GM23248 (cell line): Measurements from ENCODE around the gene COL21A1.

Source experiments
- EZH2 ChIP-seq: fragments of 200-600 bp; sonication (generic); IDR thresholded peaks from 2 replicates; pipeline ENCODE4 v1.6.1; 2018; ENCODE audit warnings: antibody characterized with exemption, mild to moderate bottlenecking; ENCODE audit not compliant: insufficient read depth, poor library complexity, severe bottlenecking
- EZH2phosphoT487 ChIP-seq: fragments of 200-600 bp; sonication (generic); IDR thresholded peaks from 2 replicates; pipeline ENCODE4 v1.6.1; 2018; ENCODE audit warnings: antibody characterized with exemption, moderate library complexity, mild to moderate bottlenecking, low read depth; ENCODE audit not compliant: insufficient read depth

GRCh38 chr6:56106231-56106630, 141.1 kb downstream of the COL21A1 start:
- TF ChIP-seq EZH2 = no peak
- no peak for TF ChIP-seq EZH2phosphoT487
